HL-60 (cell line): ENCODE measurements around the gene GATM.

Source experiments
- CTCF ChIP-seq: IDR thresholded peaks from one replicate; pipeline ENCODE4 v1.5.1; 2011; ENCODE audit warnings: low read length, control low read depth, inconsistent platforms; ENCODE audit not compliant: insufficient read depth
- GABPA ChIP-seq: IDR thresholded peaks from 2 replicates; pipeline ENCODE4 v1.6.1; 2012; ENCODE audit warnings: low read depth
- POLR2AphosphoS5 ChIP-seq: IDR thresholded peaks from 2 replicates; pipeline ENCODE4 v1.6.1; 2012; ENCODE audit warnings: low read depth

- TF ChIP-seq CTCF: no peak
- TF ChIP-seq GABPA: no peak
- no peak for TF ChIP-seq POLR2AphosphoS5
Measured at GRCh38 chr15:45343258-45343860, 35.0 kb downstream of the GATM start.
